Measurements from ENCODE around the gene CDV3. TPM values are rescaled to one million over a fixed set of nuclear protein-coding genes. Genes with fewer than 3 reads are reported as not detected.

Gene CDV3
- polyA plus RNA-seq, 2 donors = 39.7 to 63.3 TPM

DNA sequence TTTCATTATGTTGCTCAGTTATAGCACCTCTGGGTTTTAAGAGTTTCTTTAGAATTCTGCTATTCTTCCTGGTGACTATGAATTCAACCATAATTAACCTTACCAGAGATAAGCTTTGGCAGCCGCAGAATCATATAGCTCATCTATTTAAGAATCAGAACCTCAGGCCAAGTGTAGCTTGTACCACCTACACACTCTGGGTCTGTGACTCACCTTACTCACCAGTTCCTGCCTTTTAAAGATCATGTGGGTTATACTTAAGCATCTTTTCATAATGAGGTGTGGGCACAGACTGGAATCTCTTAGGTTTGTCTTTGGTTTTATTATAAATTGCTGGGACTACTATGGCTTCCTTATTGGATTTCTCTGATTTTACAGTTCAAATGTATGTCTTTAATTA is 21.9 kb downstream of the CDV3 start:
- Histone ChIP-seq H3K9me3 (ENCODE audit: control insufficient read depth in 2 of 2, insufficient read depth in 1 of 2, low read depth in 1 of 2, low read length in 1 of 2) (no peaks in the 10 kb centered on the region), H3K27me3 (ENCODE audit: control insufficient read depth in 1 of 2, insufficient read depth in 2 of 2, low read length in 2 of 2) (no peaks in the 10 kb centered on the region), H3K36me3 (ENCODE audit: control insufficient read depth in 2 of 2, insufficient read depth in 2 of 2, low read length in 1 of 2) (no peaks in the 10 kb centered on the region), H3K4me1 (ENCODE audit: control insufficient read depth in 2 of 2, insufficient read depth in 2 of 2, low read length in 1 of 2) (no peaks in the 10 kb centered on the region), H3K4me3 (ENCODE audit: low read depth in 1 of 2, low read length in 2 of 2) (no peak overlapping the region), H3K27ac (ENCODE audit: low read depth in 2 of 2, low read length in 1 of 2) (no peak overlapping the region)
- WGBS, 2 donors = 41 to 49% methylated on average over 1 of the region's 1 CpG

DNA sequence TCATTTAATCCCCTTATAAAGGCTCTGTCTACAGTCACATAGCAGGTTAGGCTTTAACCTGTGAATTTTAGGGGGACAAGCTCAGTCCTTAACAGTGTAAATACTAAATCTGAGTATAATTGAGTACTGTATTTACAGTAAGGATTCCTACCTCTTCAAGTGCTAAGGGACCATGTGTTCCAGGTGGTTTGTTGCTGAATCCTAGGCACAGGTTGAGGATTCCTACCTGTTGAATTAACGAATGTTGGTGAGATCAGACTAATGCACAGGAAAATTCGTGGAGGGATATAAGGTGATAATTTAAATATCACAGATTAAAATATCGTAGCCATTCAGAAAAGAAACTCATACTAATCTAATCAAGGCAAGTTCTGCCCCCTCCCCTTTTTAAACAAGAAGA is 24.9 kb downstream of the CDV3 start:
- Histone ChIP-seq H3K4me1 (ENCODE audit: control insufficient read depth in 2 of 2, insufficient read depth in 2 of 2, low read length in 1 of 2) (no peaks in the 10 kb centered on the region), H3K27me3 (ENCODE audit: control insufficient read depth in 1 of 2, insufficient read depth in 2 of 2, low read length in 2 of 2) (no peaks in the 10 kb centered on the region), H3K4me3 (ENCODE audit: low read depth in 1 of 2, low read length in 2 of 2) (no peak overlapping the region), H3K9me3 (ENCODE audit: control insufficient read depth in 2 of 2, insufficient read depth in 1 of 2, low read depth in 1 of 2, low read length in 1 of 2) (no peaks in the 10 kb centered on the region), H3K36me3 (ENCODE audit: control insufficient read depth in 2 of 2, insufficient read depth in 2 of 2, low read length in 1 of 2) (no peaks in the 10 kb centered on the region), H3K27ac (ENCODE audit: low read depth in 2 of 2, low read length in 1 of 2) (no peak overlapping the region)
- 89% methylated on average over 3 of the region's 3 CpGs for WGBS, 2 donors

DNA sequence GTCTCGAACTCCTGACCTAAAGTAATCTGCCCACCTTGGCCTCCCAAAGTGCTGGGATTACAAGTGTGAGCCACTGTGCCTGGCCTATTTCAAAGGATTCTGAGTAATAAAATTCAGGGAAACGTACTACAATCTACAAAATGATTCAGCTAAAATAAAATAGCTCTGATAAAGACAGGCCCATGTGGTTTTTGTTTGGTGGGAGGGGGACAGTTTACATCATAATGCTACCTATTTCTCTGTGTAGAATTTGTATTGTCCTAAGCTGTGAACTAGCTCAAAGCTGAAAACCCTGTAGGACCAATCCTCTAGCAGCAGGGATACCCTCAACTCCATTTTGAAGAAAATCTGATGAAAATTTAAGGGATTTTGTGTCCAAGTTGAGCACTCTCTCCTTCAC is 25.8 kb downstream of the CDV3 start:
- no peak overlapping the region for H3K27ac ChIP-seq (ENCODE audit: low read depth in 2 of 2, low read length in 1 of 2)
- no peak overlapping the region for H3K4me3 ChIP-seq (ENCODE audit: low read depth in 1 of 2, low read length in 2 of 2)
- H3K27me3 ChIP-seq (ENCODE audit: control insufficient read depth in 1 of 2, insufficient read depth in 2 of 2, low read length in 2 of 2) = no peaks in the 10 kb centered on the region
- no peaks in the 10 kb centered on the region for H3K9me3 ChIP-seq (ENCODE audit: control insufficient read depth in 2 of 2, insufficient read depth in 1 of 2, low read depth in 1 of 2, low read length in 1 of 2)
- 88 to 91% methylated on average over 2 of the region's 2 CpGs for WGBS, 2 donors
- no peaks in the 10 kb centered on the region for H3K36me3 ChIP-seq (ENCODE audit: control insufficient read depth in 2 of 2, insufficient read depth in 2 of 2, low read length in 1 of 2)
- no peaks in the 10 kb centered on the region for H3K4me1 ChIP-seq (ENCODE audit: control insufficient read depth in 2 of 2, insufficient read depth in 2 of 2, low read length in 1 of 2)

DNA sequence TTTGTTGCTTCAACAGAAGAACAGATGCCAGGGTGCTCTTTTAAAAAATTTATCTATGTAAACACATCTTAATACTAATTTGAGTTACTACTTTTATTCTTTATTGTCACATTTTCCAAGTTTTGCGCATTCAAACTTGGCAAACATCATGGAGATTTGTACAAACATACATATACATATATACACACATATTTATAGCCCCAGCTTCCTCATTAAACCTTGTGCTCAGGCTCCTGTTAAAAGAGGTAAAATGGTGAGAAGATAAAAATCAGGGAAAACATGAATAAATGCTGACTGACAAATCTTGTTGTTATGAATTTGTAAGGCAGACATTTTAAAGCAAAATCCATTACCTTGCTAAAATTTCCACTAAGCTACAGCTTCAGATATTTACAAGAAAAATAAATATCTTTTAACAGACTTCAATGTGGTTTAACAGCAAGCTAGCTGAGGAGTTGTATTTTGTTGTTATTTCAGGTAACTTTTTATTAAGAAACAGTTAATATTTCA is 27.1 kb downstream of the CDV3 start:
- WGBS, 2 donors = 97 to 98% methylated on average over 1 of the region's 1 CpG
- Histone ChIP-seq H3K4me3 (ENCODE audit: low read depth in 1 of 2, low read length in 2 of 2) (no peak overlapping the region), H3K27me3 (ENCODE audit: control insufficient read depth in 1 of 2, insufficient read depth in 2 of 2, low read length in 2 of 2) (no peaks in the 10 kb centered on the region), H3K9me3 (ENCODE audit: control insufficient read depth in 2 of 2, insufficient read depth in 1 of 2, low read depth in 1 of 2, low read length in 1 of 2) (no peaks in the 10 kb centered on the region), H3K27ac (ENCODE audit: low read depth in 2 of 2, low read length in 1 of 2) (no peak overlapping the region), H3K4me1 (ENCODE audit: control insufficient read depth in 2 of 2, insufficient read depth in 2 of 2, low read length in 1 of 2) (no peaks in the 10 kb centered on the region), H3K36me3 (ENCODE audit: control insufficient read depth in 2 of 2, insufficient read depth in 2 of 2, low read length in 1 of 2) (no peaks in the 10 kb centered on the region)

DNA sequence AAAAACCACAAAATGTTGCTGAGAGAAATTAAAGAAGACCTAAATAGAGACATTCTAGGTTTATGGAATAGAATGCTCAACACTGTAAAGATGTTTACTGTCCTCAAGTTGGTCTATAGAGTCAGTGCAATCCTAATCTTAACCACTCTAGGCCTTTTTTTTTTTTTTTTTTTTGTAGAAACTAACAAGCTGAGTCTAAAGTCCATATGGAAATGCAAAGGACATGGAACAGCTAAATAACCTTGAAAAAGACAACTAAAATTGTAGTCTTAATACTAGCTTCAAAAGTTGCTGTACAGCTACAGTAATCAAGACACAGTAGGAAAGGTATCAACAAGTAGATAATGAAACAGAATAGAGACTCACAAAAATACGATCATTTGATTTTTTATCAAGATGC is 32.9 kb downstream of the CDV3 start:
- peaks cover 0 to 2% of the 10 kb centered on the region in 2 donors for H3K36me3 ChIP-seq (ENCODE audit: control insufficient read depth in 2 of 2, insufficient read depth in 2 of 2, low read length in 1 of 2)
- WGBS, 2 donors = 74 to 94% methylated on average over 1 of the region's 1 CpG
- no peak overlapping the region for H3K4me3 ChIP-seq (ENCODE audit: low read depth in 1 of 2, low read length in 2 of 2)
- no peak overlapping the region for H3K27ac ChIP-seq (ENCODE audit: low read depth in 2 of 2, low read length in 1 of 2)
- no peaks in the 10 kb centered on the region for H3K9me3 ChIP-seq (ENCODE audit: control insufficient read depth in 2 of 2, insufficient read depth in 1 of 2, low read depth in 1 of 2, low read length in 1 of 2)
- H3K27me3 ChIP-seq (ENCODE audit: control insufficient read depth in 1 of 2, insufficient read depth in 2 of 2, low read length in 2 of 2) = no peaks in the 10 kb centered on the region
- no peaks in the 10 kb centered on the region for H3K4me1 ChIP-seq (ENCODE audit: control insufficient read depth in 2 of 2, insufficient read depth in 2 of 2, low read length in 1 of 2)

DNA sequence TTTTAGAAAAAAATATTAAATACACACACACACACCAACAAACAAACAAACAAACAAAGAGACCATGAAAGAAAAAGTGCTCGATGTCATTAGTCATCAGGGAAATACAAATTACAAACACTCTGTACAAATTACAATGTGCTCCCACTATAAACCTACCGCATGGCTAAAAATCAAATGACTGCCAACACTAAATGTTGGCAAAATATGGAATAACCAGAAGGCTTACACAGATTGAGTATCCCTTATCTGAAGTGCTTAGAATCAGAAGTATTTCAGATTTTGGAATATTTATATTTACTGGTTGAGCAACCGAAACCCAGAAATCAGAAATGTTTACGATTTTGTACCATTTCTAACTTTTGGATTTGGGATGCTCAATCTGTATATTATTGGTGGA is 33.4 kb downstream of the CDV3 start:
- WGBS, 2 donors = 93 to 97% methylated on average over 4 of the region's 4 CpGs

DNA sequence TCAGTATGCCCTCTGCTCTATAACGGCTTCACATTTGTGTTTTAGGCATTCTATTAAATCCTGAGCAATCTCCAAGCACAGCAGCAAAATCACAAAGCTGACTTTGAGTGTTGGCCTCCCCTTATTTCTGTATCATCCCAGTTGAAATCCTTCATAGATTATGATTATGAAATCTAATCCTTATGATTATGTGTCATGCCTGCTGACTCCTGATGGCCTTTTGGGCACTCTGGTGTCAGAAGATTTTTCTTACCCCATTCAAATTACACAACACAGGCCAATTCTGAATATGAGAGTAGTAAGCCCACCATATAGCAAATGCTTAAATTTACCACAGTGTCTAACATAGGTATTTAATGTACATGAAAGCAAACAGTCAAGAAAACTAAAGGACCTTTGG is 34.3 kb downstream of the CDV3 start:
- H3K27ac ChIP-seq (ENCODE audit: low read depth in 2 of 2, low read length in 1 of 2) = no peak overlapping the region
- no peaks in the 10 kb centered on the region for H3K4me1 ChIP-seq (ENCODE audit: control insufficient read depth in 2 of 2, insufficient read depth in 2 of 2, low read length in 1 of 2)
- no peaks in the 10 kb centered on the region for H3K9me3 ChIP-seq (ENCODE audit: control insufficient read depth in 2 of 2, insufficient read depth in 1 of 2, low read depth in 1 of 2, low read length in 1 of 2)
- no peaks in the 10 kb centered on the region for H3K27me3 ChIP-seq (ENCODE audit: control insufficient read depth in 1 of 2, insufficient read depth in 2 of 2, low read length in 2 of 2)
- H3K4me3 ChIP-seq (ENCODE audit: low read depth in 1 of 2, low read length in 2 of 2) = no peak overlapping the region
- H3K36me3 ChIP-seq (ENCODE audit: control insufficient read depth in 2 of 2, insufficient read depth in 2 of 2, low read length in 1 of 2) = peaks cover 0 to 2% of the 10 kb centered on the region in 2 donors
- 95 to 98% methylated on average over 1 of the region's 1 CpG for WGBS, 2 donors

More for the DNA sequence above, 33.4 kb downstream of the CDV3 start:
- Histone ChIP-seq H3K27ac (ENCODE audit: low read depth in 2 of 2, low read length in 1 of 2) (no peak overlapping the region), H3K27me3 (ENCODE audit: control insufficient read depth in 1 of 2, insufficient read depth in 2 of 2, low read length in 2 of 2) (no peaks in the 10 kb centered on the region), H3K36me3 (ENCODE audit: control insufficient read depth in 2 of 2, insufficient read depth in 2 of 2, low read length in 1 of 2) (peaks cover 0 to 2% of the 10 kb centered on the region in 2 donors), H3K9me3 (ENCODE audit: control insufficient read depth in 2 of 2, insufficient read depth in 1 of 2, low read depth in 1 of 2, low read length in 1 of 2) (no peaks in the 10 kb centered on the region), H3K4me3 (ENCODE audit: low read depth in 1 of 2, low read length in 2 of 2) (no peak overlapping the region), H3K4me1 (ENCODE audit: control insufficient read depth in 2 of 2, insufficient read depth in 2 of 2, low read length in 1 of 2) (no peaks in the 10 kb centered on the region)

DNA sequence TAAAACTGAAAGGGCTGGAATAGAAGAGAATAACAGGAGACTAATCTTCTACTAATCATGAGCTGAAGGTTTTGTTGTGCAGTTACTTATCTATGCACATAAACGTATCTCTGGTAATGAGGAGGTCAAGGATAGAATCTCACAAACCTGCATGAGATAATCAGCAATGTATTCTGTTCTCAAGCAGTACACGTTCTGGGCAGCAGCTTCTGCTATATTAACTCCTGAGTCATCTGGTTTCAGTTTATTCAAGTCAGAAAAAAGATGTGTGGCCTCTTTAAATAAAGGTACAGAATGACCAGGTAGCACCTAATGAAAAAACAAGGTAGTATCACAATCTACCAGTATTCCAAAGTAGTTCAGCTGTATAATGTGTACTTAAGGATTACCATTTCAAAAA is 34.9 kb downstream of the CDV3 start:
- no peaks in the 10 kb centered on the region for H3K4me1 ChIP-seq (ENCODE audit: control insufficient read depth in 2 of 2, insufficient read depth in 2 of 2, low read length in 1 of 2)
- peaks cover 0 to 2% of the 10 kb centered on the region in 2 donors for H3K36me3 ChIP-seq (ENCODE audit: control insufficient read depth in 2 of 2, insufficient read depth in 2 of 2, low read length in 1 of 2)
- H3K27me3 ChIP-seq (ENCODE audit: control insufficient read depth in 1 of 2, insufficient read depth in 2 of 2, low read length in 2 of 2) = no peaks in the 10 kb centered on the region
- no peak overlapping the region for H3K4me3 ChIP-seq (ENCODE audit: low read depth in 1 of 2, low read length in 2 of 2)
- H3K27ac ChIP-seq (ENCODE audit: low read depth in 2 of 2, low read length in 1 of 2) = no peak overlapping the region
- H3K9me3 ChIP-seq (ENCODE audit: control insufficient read depth in 2 of 2, insufficient read depth in 1 of 2, low read depth in 1 of 2, low read length in 1 of 2) = no peaks in the 10 kb centered on the region
- WGBS, 2 donors = 64 to 71% methylated on average over 2 of the region's 2 CpGs

DNA sequence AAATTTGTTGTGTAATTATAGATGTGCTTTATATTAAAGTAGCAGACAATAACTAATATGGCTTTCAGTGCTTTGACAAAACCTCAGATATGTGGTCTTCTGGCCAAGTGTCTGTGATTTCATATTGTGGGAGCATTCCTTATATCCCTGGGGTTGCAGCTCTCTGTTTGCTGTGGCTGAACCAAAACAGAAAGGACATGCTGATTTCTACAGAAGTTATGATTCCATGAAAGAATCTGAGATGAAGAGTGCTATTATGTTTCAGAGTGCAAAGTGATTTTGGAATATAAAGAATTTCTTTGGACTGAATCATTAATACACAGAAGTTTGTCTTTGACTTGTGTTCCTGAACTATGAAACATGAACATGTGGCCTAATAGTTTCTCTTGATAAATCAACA is 36.5 kb downstream of the CDV3 start:
- H3K4me1 ChIP-seq (ENCODE audit: control insufficient read depth in 2 of 2, insufficient read depth in 2 of 2, low read length in 1 of 2) = no peaks in the 10 kb centered on the region
- no peak overlapping the region for H3K4me3 ChIP-seq (ENCODE audit: low read depth in 1 of 2, low read length in 2 of 2)
- no peaks in the 10 kb centered on the region for H3K27me3 ChIP-seq (ENCODE audit: control insufficient read depth in 1 of 2, insufficient read depth in 2 of 2, low read length in 2 of 2)
- peaks cover 0 to 2% of the 10 kb centered on the region in 2 donors for H3K36me3 ChIP-seq (ENCODE audit: control insufficient read depth in 2 of 2, insufficient read depth in 2 of 2, low read length in 1 of 2)
- H3K9me3 ChIP-seq (ENCODE audit: control insufficient read depth in 2 of 2, insufficient read depth in 1 of 2, low read depth in 1 of 2, low read length in 1 of 2) = no peaks in the 10 kb centered on the region
- H3K27ac ChIP-seq (ENCODE audit: low read depth in 2 of 2, low read length in 1 of 2) = no peak overlapping the region

DNA sequence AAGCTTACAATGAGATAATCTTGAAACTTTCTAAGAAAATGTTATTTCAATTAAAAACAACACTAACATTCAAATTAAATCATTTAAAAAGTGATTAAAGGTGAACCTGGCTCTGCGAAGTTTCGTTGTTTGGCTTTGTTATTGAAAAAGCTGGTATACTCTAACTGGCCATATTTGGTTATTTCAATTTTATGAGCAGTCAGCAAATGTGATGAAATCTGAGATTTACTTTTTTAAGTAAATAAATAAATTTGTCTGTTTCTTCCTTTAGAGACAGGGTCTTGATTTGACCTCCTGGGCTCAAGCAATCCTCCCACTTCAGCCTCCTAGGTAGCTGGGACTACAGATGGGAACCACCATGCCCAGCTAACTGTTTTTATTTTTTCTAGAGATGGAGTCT is 38.0 kb downstream of the CDV3 start:
- 95 to 99% methylated on average over 2 of the region's 2 CpGs for WGBS, 2 donors
- no peaks in the 10 kb centered on the region for H3K4me1 ChIP-seq (ENCODE audit: control insufficient read depth in 2 of 2, insufficient read depth in 2 of 2, low read length in 1 of 2)
- H3K9me3 ChIP-seq (ENCODE audit: control insufficient read depth in 2 of 2, insufficient read depth in 1 of 2, low read depth in 1 of 2, low read length in 1 of 2) = no peaks in the 10 kb centered on the region
- H3K4me3 ChIP-seq (ENCODE audit: low read depth in 1 of 2, low read length in 2 of 2) = no peak overlapping the region
- H3K27ac ChIP-seq (ENCODE audit: low read depth in 2 of 2, low read length in 1 of 2) = no peak overlapping the region
- H3K27me3 ChIP-seq (ENCODE audit: control insufficient read depth in 1 of 2, insufficient read depth in 2 of 2, low read length in 2 of 2) = no peaks in the 10 kb centered on the region
- peaks cover 0 to 2% of the 10 kb centered on the region in 2 donors for H3K36me3 ChIP-seq (ENCODE audit: control insufficient read depth in 2 of 2, insufficient read depth in 2 of 2, low read length in 1 of 2)
